PFSK-1 (cell line): ENCODE measurements around the gene IFIT3.

Experiments used
- FOXP2 ChIP-seq: optimal IDR thresholded peaks from 2 replicates; pipeline ENCODE3; 2011; ENCODE audit warnings: borderline replicate concordance, control low read depth, inconsistent platforms; ENCODE audit not compliant: insufficient read depth; ENCODE audit errors: extremely low read length, extremely low read depth
- POLR2AphosphoS5 ChIP-seq: IDR thresholded peaks from 2 replicates; pipeline ENCODE4 v1.6.1; 2012; ENCODE audit warnings: low read depth, mild to moderate bottlenecking, control low read depth, low read length, moderate library complexity
- SIN3A ChIP-seq: IDR thresholded peaks from 2 replicates; pipeline ENCODE4 v1.6.1; 2012; ENCODE audit warnings: mild to moderate bottlenecking, low read length, moderate library complexity, borderline replicate concordance; ENCODE audit not compliant: insufficient read depth
- TAF1 ChIP-seq: IDR thresholded peaks from 2 replicates; pipeline ENCODE4 v1.6.1; 2012; ENCODE audit warnings: low read length, control low read depth, borderline replicate concordance; ENCODE audit not compliant: insufficient read depth
- TF ChIP-seq, protein P1 (sequence below), 2 experiments: IDR thresholded peaks; 2 replicates each; pipeline versions ENCODE4 v1.6.1 to v1.8.0; 2011 to 2012; ENCODE audit warnings: low read depth in 2 of 2, low read length in 2 of 2, control low read depth in 1 of 2, inconsistent platforms in 1 of 2, mild to moderate bottlenecking in 1 of 2, moderate library complexity in 1 of 2; ENCODE audit not compliant: insufficient read depth in 1 of 2

IFIT3 gene

DNA sequence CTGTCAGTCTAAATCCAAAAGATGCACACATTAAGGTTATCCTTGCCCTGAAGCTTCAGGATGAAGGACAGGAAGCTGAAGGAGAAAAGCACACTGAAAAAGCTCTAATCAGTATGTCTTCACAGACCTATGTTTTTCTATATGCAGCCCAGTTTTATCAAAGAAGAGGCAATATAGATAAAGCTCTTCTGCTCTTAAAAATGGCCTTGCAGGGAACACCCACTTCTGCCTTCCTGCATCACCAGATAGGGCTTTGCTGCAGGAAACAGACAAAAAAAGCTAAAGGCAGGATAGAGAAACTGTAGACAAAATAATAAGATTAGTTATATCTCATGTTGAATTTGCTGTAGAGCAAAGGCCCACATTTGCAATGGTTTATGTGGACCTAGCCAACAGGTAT is 35.1 kb downstream of the IFIT3 start:
- TF ChIP-seq TAF1 (no peak), FOXP2 (no peak), SIN3A (no peak)

GRCh38 chr10:89363729-89364442 is 36.1 kb downstream of the IFIT3 start:
- TF ChIP-seq, protein P1, sequence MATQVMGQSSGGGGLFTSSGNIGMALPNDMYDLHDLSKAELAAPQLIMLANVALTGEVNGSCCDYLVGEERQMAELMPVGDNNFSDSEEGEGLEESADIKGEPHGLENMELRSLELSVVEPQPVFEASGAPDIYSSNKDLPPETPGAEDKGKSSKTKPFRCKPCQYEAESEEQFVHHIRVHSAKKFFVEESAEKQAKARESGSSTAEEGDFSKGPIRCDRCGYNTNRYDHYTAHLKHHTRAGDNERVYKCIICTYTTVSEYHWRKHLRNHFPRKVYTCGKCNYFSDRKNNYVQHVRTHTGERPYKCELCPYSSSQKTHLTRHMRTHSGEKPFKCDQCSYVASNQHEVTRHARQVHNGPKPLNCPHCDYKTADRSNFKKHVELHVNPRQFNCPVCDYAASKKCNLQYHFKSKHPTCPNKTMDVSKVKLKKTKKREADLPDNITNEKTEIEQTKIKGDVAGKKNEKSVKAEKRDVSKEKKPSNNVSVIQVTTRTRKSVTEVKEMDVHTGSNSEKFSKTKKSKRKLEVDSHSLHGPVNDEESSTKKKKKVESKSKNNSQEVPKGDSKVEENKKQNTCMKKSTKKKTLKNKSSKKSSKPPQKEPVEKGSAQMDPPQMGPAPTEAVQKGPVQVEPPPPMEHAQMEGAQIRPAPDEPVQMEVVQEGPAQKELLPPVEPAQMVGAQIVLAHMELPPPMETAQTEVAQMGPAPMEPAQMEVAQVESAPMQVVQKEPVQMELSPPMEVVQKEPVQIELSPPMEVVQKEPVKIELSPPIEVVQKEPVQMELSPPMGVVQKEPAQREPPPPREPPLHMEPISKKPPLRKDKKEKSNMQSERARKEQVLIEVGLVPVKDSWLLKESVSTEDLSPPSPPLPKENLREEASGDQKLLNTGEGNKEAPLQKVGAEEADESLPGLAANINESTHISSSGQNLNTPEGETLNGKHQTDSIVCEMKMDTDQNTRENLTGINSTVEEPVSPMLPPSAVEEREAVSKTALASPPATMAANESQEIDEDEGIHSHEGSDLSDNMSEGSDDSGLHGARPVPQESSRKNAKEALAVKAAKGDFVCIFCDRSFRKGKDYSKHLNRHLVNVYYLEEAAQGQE (IDR thresholded peaks at IDR 0.05; ENCODE audit: insufficient read depth in 1 of 2, low read depth in 2 of 2, low read length in 2 of 2) = no peak
- no peak for TF ChIP-seq TAF1
- no peak for TF ChIP-seq FOXP2
- no peak for TF ChIP-seq SIN3A
- TF ChIP-seq POLR2AphosphoS5 = no peak

DNA sequence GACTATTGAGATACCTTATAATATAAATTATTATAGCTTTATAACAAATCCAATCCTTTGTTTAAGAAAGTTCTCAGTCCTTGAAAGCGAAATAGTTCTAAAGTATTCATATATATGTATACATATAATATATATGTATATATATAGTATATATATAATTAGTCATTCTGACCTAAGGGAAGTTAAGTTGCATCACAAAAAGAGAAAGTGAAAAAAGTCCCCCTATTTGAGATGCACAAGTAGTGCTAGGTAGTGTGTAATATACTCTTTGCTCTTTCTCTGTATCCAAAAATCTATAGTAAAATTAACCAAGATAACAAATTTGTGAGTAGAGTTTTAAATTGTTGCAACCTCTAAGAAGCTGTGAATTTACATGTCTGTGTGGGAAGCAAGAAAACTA is 36.7 kb downstream of the IFIT3 start:
- TF ChIP-seq TAF1 = no peak
- TF ChIP-seq SIN3A = no peak
- no peak for TF ChIP-seq FOXP2
- TF ChIP-seq, protein P1 (IDR thresholded peaks at IDR 0.05; ENCODE audit: insufficient read depth in 1 of 2, low read depth in 2 of 2, low read length in 2 of 2) = no peak

DNA sequence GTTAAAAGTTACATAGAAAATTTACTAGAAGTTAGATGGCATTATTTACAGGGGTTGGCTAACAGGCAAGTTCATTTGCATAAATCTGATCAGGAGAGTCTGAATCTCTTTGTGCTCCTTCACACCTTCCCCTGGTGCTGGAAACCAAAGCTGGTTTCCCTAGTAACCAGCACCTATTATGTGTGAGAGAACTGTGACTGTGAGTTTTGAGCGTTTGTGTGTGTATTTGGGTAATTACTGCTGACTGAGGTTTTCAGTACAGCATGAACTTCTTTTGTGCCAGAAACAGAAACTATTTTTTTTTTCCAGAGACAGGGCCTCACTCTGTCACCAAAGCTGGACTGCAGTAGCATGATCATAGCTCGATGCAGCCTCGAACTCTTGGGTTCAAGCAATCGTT is 39.7 kb downstream of the IFIT3 start:
- TF ChIP-seq SIN3A = no peak
- no peak for TF ChIP-seq FOXP2
- TF ChIP-seq TAF1 = no peak
- TF ChIP-seq, protein P1 (IDR thresholded peaks at IDR 0.05; ENCODE audit: insufficient read depth in 1 of 2, low read depth in 2 of 2, low read length in 2 of 2) = no peak
- TF ChIP-seq POLR2AphosphoS5 = no peak

DNA sequence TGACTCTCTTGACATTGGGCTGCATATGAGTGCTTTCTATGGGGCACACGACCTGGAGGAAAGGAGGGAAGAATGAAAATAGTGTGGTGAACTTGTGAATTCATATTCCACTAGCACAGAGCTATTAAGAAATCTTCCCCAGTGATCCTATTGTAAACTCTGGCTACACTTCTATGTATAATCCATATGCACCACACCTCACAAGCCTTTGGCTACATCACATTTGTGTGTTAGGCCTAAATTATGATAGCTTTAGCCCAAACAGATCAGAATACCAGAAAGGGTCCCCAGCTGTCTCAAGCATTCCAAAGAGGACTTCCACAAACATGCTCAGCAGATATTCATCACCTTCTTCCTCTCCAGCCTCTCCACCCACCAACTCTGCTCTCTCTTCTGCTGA is 40.3 kb downstream of the IFIT3 start:
- TF ChIP-seq FOXP2 (no peak), POLR2AphosphoS5 (no peak), TAF1 (no peak)
- TF ChIP-seq, protein P1 (IDR thresholded peaks at IDR 0.05; ENCODE audit: insufficient read depth in 1 of 2, low read depth in 2 of 2, low read length in 2 of 2) = no peak
